Measurements from ENCODE around the gene PFDN4. TPM values are rescaled to one million over a fixed set of nuclear protein-coding genes. Genes with fewer than 3 reads are reported as not detected.

The PFDN4 gene
- total and polyA plus RNA-seq, 2 of the 13 experiments (the other 11 are each of a cell fraction or from before 2014, with no cell fraction given): 59.8 to 227 TPM

DNA sequence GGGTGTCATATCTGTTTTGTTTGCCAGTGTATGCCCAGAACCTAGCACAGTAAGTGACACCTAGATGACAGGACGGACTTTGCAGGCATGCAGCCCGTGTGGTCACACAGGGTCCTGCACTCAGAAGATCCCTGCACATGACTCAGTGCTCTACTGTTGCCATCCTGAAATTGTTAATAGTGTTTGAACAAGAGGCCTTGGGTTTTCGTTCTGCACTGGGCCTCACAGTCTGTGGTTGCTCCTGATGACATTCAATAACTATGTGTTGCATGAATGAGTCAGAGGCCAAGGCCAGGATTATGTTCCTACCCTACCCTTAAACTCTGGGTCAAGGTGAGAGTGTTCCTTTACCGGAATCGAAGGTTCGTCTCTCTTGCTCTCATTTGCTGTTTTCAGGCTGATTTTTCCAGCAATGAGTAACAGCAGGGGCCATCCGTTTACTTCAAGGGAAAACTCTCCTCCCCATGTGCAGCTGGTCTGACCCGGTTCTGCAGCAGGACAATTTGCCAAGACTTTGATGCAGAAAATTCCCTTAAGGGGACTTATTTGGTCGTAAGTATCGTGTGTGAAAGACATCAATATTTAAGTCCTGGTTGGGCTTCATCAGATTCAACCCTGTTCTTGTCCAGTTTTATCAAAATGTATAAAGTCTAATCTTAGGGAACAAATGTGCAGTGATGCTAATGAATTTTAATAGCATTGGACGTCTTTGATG lies 13.0 kb upstream of the PFDN4 start (continued):
- TF ChIP-seq NAIF1 (CRISPR knock-in tag; IDR thresholded peaks at IDR 0.05; ENCODE audit: borderline replicate concordance) (no peak), FOXK1 (CRISPR knock-in tag; IDR thresholded peaks at IDR 0.05; ENCODE audit: borderline replicate concordance, low read depth) (peak; percentile 100), PITX1 (CRISPR knock-in tag; IDR thresholded peaks at IDR 0.05) (peak; percentile 95), CTCF (CRISPR knock-in tag; IDR thresholded peaks at IDR 0.05) (peak; percentile 69), MATR3 (CRISPR knock-in tag; IDR thresholded peaks at IDR 0.05) (no peak), NONO (IDR thresholded peaks at IDR 0.05) (no peak), NONO (CRISPR knock-in tag; conservative IDR thresholded peaks at IDR 0.05) (no peak), SAP130 (CRISPR knock-in tag; IDR thresholded peaks at IDR 0.05; ENCODE audit: low read depth) (peak; percentile 94), MIXL1 (CRISPR knock-in tag; IDR thresholded peaks at IDR 0.05) (peak; percentile 90), ZNF430 (CRISPR knock-in tag; IDR thresholded peaks at IDR 0.05) (peak; percentile 62; the same call in 1 of the 2 replicates), RARG (CRISPR knock-in tag; IDR thresholded peaks at IDR 0.05; ENCODE audit: low read depth) (no peak), ZNF510 (CRISPR knock-in tag; IDR thresholded peaks at IDR 0.05; ENCODE audit: low read depth) (no peak), SNAPC5 (CRISPR knock-in tag; IDR thresholded peaks at IDR 0.05; ENCODE audit: borderline replicate concordance) (peak; percentile 18; the same call in 1 of the 2 replicates), THRA (CRISPR knock-in tag; IDR thresholded peaks at IDR 0.05; ENCODE audit: borderline replicate concordance) (peak; percentile 99), ZNF224 (CRISPR knock-in tag; IDR thresholded peaks at IDR 0.05) (peak; percentile 73; the same call in 1 of the 2 replicates), ZNF552 (CRISPR knock-in tag; IDR thresholded peaks at IDR 0.05; ENCODE audit: borderline replicate concordance) (peak; percentile 23; the same call in 1 of the 2 replicates), SNRNP70 (IDR thresholded peaks at IDR 0.05; ENCODE audit: low read depth, low read length) (no peak), HNRNPH1 (optimal IDR thresholded peaks at IDR 0.05; ENCODE audit: low read depth, low read length) (no peak), ZNF138 (CRISPR knock-in tag; IDR thresholded peaks at IDR 0.05; ENCODE audit: low read depth) (0 out of 2 replicates have a peak, but pooled peaks have one; percentile 32)
- TF ChIP-seq, protein P1, sequence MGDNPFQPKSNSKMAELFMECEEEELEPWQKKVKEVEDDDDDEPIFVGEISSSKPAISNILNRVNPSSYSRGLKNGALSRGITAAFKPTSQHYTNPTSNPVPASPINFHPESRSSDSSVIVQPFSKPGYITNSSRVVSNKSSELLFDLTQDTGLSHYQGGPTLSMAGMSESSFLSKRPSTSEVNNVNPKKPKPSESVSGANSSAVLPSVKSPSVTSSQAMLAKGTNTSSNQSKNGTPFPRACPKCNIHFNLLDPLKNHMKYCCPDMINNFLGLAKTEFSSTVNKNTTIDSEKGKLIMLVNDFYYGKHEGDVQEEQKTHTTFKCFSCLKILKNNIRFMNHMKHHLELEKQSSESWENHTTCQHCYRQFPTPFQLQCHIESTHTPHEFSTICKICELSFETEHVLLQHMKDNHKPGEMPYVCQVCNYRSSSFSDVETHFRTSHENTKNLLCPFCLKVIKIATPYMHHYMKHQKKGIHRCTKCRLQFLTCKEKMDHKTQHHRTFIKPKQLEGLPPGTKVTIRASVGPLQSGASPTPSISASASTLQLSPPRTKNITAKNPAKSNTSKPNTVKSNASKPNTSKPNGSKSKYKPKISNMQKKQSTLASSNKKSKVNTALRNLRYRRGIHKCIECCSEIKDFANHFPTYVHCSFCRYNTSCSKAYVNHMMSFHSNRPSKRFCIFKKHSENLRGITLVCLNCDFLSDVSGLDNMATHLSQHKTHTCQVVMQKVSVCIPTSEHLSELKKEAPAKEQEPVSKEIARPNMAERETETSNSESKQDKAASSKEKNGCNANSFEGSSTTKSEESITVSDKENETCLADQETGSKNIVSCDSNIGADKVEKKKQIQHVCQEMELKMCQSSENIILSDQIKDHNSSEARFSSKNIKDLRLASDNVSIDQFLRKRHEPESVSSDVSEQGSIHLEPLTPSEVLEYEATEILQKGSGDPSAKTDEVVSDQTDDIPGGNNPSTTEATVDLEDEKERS (CRISPR knock-in tag; IDR thresholded peaks at IDR 0.05): peak; percentile 96
- TF ChIP-seq, protein P2, sequence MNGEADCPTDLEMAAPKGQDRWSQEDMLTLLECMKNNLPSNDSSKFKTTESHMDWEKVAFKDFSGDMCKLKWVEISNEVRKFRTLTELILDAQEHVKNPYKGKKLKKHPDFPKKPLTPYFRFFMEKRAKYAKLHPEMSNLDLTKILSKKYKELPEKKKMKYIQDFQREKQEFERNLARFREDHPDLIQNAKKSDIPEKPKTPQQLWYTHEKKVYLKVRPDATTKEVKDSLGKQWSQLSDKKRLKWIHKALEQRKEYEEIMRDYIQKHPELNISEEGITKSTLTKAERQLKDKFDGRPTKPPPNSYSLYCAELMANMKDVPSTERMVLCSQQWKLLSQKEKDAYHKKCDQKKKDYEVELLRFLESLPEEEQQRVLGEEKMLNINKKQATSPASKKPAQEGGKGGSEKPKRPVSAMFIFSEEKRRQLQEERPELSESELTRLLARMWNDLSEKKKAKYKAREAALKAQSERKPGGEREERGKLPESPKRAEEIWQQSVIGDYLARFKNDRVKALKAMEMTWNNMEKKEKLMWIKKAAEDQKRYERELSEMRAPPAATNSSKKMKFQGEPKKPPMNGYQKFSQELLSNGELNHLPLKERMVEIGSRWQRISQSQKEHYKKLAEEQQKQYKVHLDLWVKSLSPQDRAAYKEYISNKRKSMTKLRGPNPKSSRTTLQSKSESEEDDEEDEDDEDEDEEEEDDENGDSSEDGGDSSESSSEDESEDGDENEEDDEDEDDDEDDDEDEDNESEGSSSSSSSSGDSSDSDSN (CRISPR knock-in tag; IDR thresholded peaks at IDR 0.05): peak; percentile 46; the same call in 1 of the 2 replicates
